H1 (cell line): ENCODE data around the gene CD4. TPM values are rescaled to one million over a fixed set of nuclear protein-coding genes. Genes with fewer than 3 reads are reported as not detected.

Source experiments
- CTCF ChIA-PET: fragments of 300-600 bp; sonication (Branson Sonifier 250); formaldehyde crosslinking; loops from one replicate; lab custom pipeline; 2021; ENCODE audit not compliant: partially characterized antibody; lab: Charles Lee
- POLR2A ChIA-PET: fragments of 300-600 bp; sonication (Branson Sonifier 250); formaldehyde crosslinking; loops from one replicate; lab custom pipeline; 2021; ENCODE audit warnings: inconsistent platforms; ENCODE audit not compliant: partially characterized antibody; lab: Charles Lee
- DNase-seq, 2 experiments: peaks; one replicate each; pipeline versions ENCODE4 v3.0.0 to v3.0.0-alpha.2; 2010 to 2022; ENCODE audit warnings: low spot score in 2 of 2, low read depth in 1 of 2, mixed read lengths in 1 of 2
- FAIRE-seq: peaks from 2 replicates; lab custom pipeline; 2011; peaks lifted over from hg19 to GRCh38; lab: Jason Lieb, UNC
- H2AFZ ChIP-seq: 2 replicates; pipeline ENCODE4 v1.8.1; 2012; ENCODE audit warnings: low read length, inconsistent platforms
- H2AK5ac ChIP-seq: 2 replicates; pipeline ENCODE4 v1.6.1; 2013; ENCODE audit warnings: low read depth, low read length
- H2BK120ac ChIP-seq: replicated peaks from 2 replicates; pipeline ENCODE3; 2013; ENCODE audit warnings: low read depth, low read length, inconsistent platforms
- H2BK12ac ChIP-seq: 2 replicates; pipeline ENCODE4 v1.6.1; 2013; ENCODE audit warnings: low read depth, low read length
- H2BK15ac ChIP-seq: 2 replicates; pipeline ENCODE4 v1.6.1; 2013; ENCODE audit warnings: low read length
- H2BK20ac ChIP-seq: 2 replicates; pipeline ENCODE4 v1.6.1; 2013; ENCODE audit warnings: low read length
- H2BK5ac ChIP-seq: 2 replicates; pipeline ENCODE4 v1.6.1; 2013; ENCODE audit warnings: low read depth, low read length
- H3K14ac ChIP-seq: 2 replicates; pipeline ENCODE4 v1.6.1; 2013; ENCODE audit warnings: inconsistent platforms; ENCODE audit not compliant: insufficient read length
- H3K18ac ChIP-seq: 2 replicates; pipeline ENCODE4 v1.6.1; 2013; ENCODE audit warnings: low read length; ENCODE audit errors: extremely low read depth
- H3K23ac ChIP-seq: 2 replicates; pipeline ENCODE4 v1.6.1; 2013; ENCODE audit warnings: inconsistent platforms; ENCODE audit not compliant: insufficient read length
- H3K23me2 ChIP-seq: 2 replicates; pipeline ENCODE4 v1.6.1; 2013; ENCODE audit warnings: low read depth, low read length
- H3K27ac ChIP-seq: 2 replicates; pipeline ENCODE4 v1.6.1; 2011; ENCODE audit warnings: low read depth, low read length, inconsistent platforms
- H3K27me3 ChIP-seq, 4 experiments: replicated peaks in 1 of 4; 1 replicate in 1 of 4; 2 replicates in 3 of 4; pipeline versions ENCODE4 v1.6.1 to v1.8.1; 2011 to 2013; ENCODE audit warnings: low read length in 3 of 4, mild to moderate bottlenecking in 3 of 4, inconsistent platforms in 2 of 4, mixed read lengths in 2 of 4, moderate library complexity in 1 of 4; ENCODE audit not compliant: control insufficient read depth in 3 of 4, insufficient read depth in 3 of 4; ENCODE audit errors: extremely low read depth in 1 of 4
- H3K36me3 ChIP-seq, 4 experiments: 2 replicates each; pipeline versions ENCODE4 v1.6.1 to v1.8.1; 2011 to 2013; ENCODE audit warnings: mild to moderate bottlenecking in 4 of 4, low read length in 3 of 4, moderate library complexity in 2 of 4, control low read depth in 1 of 4, inconsistent platforms in 1 of 4; ENCODE audit not compliant: insufficient read depth in 4 of 4, control insufficient read depth in 2 of 4
- H3K4ac ChIP-seq: replicated peaks from 2 replicates; pipeline ENCODE3; 2013; ENCODE audit warnings: low read length, low read depth, mixed read lengths, inconsistent platforms; ENCODE audit not compliant: insufficient read length
- H3K4me1 ChIP-seq, 4 experiments: replicated peaks in 1 of 4; 1 replicate in 1 of 4; 2 replicates in 3 of 4; pipeline versions ENCODE4 v1.6.1 to v1.8.1; 2011 to 2013; ENCODE audit warnings: low read length in 3 of 4, inconsistent platforms in 2 of 4, mixed read lengths in 1 of 4; ENCODE audit not compliant: insufficient read depth in 4 of 4, control insufficient read depth in 3 of 4
- H3K4me2 ChIP-seq, 2 experiments: 2 replicates each; pipeline versions ENCODE4 v1.6.1 to v1.8.1; 2011 to 2013; ENCODE audit warnings: low read depth in 2 of 2, low read length in 2 of 2, control low read depth in 1 of 2, inconsistent platforms in 1 of 2, mild to moderate bottlenecking in 1 of 2; ENCODE audit not compliant: insufficient read depth in 1 of 2
- H3K4me3 ChIP-seq, 4 experiments: fragments of 200-600, 300-600 bp in 1 of 4; sonication (generic), shearing (Covaris generic), sonication (Bioruptor Twin) in 1 of 4; 2 replicates each; pipeline versions ENCODE4 v1.5.1 to v1.8.1; 2011 to 2016; ENCODE audit warnings: low read length in 4 of 4, low read depth in 3 of 4, control low read depth in 2 of 4, inconsistent platforms in 2 of 4, mild to moderate bottlenecking in 2 of 4, mixed read lengths in 1 of 4, moderate library complexity in 1 of 4; ENCODE audit not compliant: insufficient read depth in 2 of 4; ENCODE audit errors: extremely low read depth in 1 of 4
- H3K56ac ChIP-seq: replicated peaks from 2 replicates; pipeline ENCODE3; 2013; ENCODE audit warnings: low read depth, mild to moderate bottlenecking, mixed read lengths, low read length, inconsistent platforms; ENCODE audit not compliant: insufficient read length
- H3K79me1 ChIP-seq: 2 replicates; pipeline ENCODE4 v1.6.1; 2013; ENCODE audit warnings: low read depth, low read length, control low read depth
- H3K79me2 ChIP-seq, 2 experiments: 2 replicates each; pipeline versions ENCODE4 v1.6.1 to v1.8.1; 2012 to 2013; ENCODE audit warnings: low read length in 2 of 2, mild to moderate bottlenecking in 2 of 2, inconsistent platforms in 1 of 2; ENCODE audit not compliant: insufficient read depth in 2 of 2, control insufficient read depth in 1 of 2
- H3K9ac ChIP-seq, 4 experiments: replicated peaks in 1 of 4; 1 replicate in 1 of 4; 2 replicates in 3 of 4; pipeline versions ENCODE4 v1.6.1 to v1.8.1; 2011 to 2013; ENCODE audit warnings: low read depth in 3 of 4, low read length in 3 of 4, control low read depth in 2 of 4, mild to moderate bottlenecking in 2 of 4, moderate library complexity in 2 of 4, inconsistent platforms in 1 of 4; ENCODE audit errors: extremely low read depth in 1 of 4
- H3K9me3 ChIP-seq, 2 experiments: 2 replicates each; pipeline versions ENCODE4 v1.6.1 to v1.8.1; 2012 to 2013; ENCODE audit warnings: mild to moderate bottlenecking in 2 of 2, moderate library complexity in 2 of 2, control low read depth in 1 of 2, inconsistent platforms in 1 of 2, low read depth in 1 of 2, low read length in 1 of 2, mixed read lengths in 1 of 2; ENCODE audit not compliant: insufficient read depth in 2 of 2
- H4K20me1 ChIP-seq, 2 experiments: replicated peaks in 1 of 2; 2 replicates each; pipeline versions ENCODE3 to v1.8.1; 2011 to 2013; ENCODE audit warnings: inconsistent platforms in 2 of 2, low read length in 2 of 2, mild to moderate bottlenecking in 1 of 2; ENCODE audit not compliant: insufficient read depth in 2 of 2, control insufficient read depth in 1 of 2
- H4K5ac ChIP-seq: 2 replicates; pipeline ENCODE4 v1.6.1; 2013; ENCODE audit warnings: low read length, low read depth, mixed read lengths, inconsistent platforms; ENCODE audit not compliant: insufficient read length
- H4K8ac ChIP-seq: 2 replicates; pipeline ENCODE4 v1.8.0; 2013; ENCODE audit warnings: mild to moderate bottlenecking, moderate library complexity, low read length, inconsistent platforms; ENCODE audit not compliant: insufficient read depth; ENCODE audit errors: extremely low read depth
- H4K91ac ChIP-seq: replicated peaks from 2 replicates; pipeline ENCODE3; 2013; ENCODE audit warnings: low read length, mixed read lengths, inconsistent platforms; ENCODE audit not compliant: insufficient read length
- CBX8 ChIP-seq: fragments of 300-800, 300-1000 bp; sonication (generic); IDR thresholded peaks from 2 replicates; pipeline ENCODE4 v1.7.1; 2016; ENCODE audit warnings: low read depth, low read length, borderline replicate concordance
- CEBPB ChIP-seq: IDR thresholded peaks from 2 replicates; pipeline ENCODE4 v1.6.1; 2012; ENCODE audit warnings: low read depth, low read length
- CREB1 ChIP-seq: IDR thresholded peaks from 2 replicates; pipeline ENCODE4 v1.6.1; 2012; ENCODE audit warnings: inconsistent platforms
- CTBP2 ChIP-seq: IDR thresholded peaks from 2 replicates; pipeline ENCODE4 v1.7.0; 2011; ENCODE audit warnings: borderline replicate concordance, mild to moderate bottlenecking, moderate library complexity, mixed read lengths, low read length; ENCODE audit not compliant: insufficient read depth, insufficient read length
- EGR1 ChIP-seq: IDR thresholded peaks from 2 replicates; pipeline ENCODE4 v1.6.1; 2011; ENCODE audit warnings: low read depth, low read length, borderline replicate concordance
- EZH2 ChIP-seq: fragments of 200-600 bp; sonication (generic); IDR thresholded peaks from 2 replicates; pipeline ENCODE4 v1.7.1; 2012; ENCODE audit warnings: low read depth, mild to moderate bottlenecking, moderate library complexity, low read length, inconsistent platforms; ENCODE audit not compliant: severe bottlenecking
- HDAC6 ChIP-seq: IDR thresholded peaks from one replicate; pipeline ENCODE4 v1.7.1; 2012; ENCODE audit warnings: low read depth, mild to moderate bottlenecking, inconsistent platforms, low read length, moderate library complexity
- RBBP5 ChIP-seq: IDR thresholded peaks from 2 replicates; pipeline ENCODE4 v1.7.1; 2012; ENCODE audit warnings: low read depth, mild to moderate bottlenecking, inconsistent platforms, low read length, moderate library complexity, borderline replicate concordance
- SP2 ChIP-seq: IDR thresholded peaks from 2 replicates; pipeline ENCODE4 v1.6.1; 2012; ENCODE audit warnings: mild to moderate bottlenecking, low read length, inconsistent platforms
- SP4 ChIP-seq: IDR thresholded peaks from 2 replicates; pipeline ENCODE4 v1.6.1; 2012; ENCODE audit warnings: low read length, inconsistent platforms
- WGBS, 2 experiments: shearing (Covaris generic) in 1 of 2; methylation state at CpG; one replicate each; pipeline versions ENCODE4 v1.1.6 to v1.1.7; 2013 to 2015; ENCODE audit warnings: low lambda C conversion rate in 2 of 2, mixed read lengths in 2 of 2, inconsistent platforms in 1 of 2, low coverage in 1 of 2, missing lambda C conversion rate in 1 of 2; ENCODE audit not compliant: insufficient replicate concordance in 2 of 2, insufficient coverage in 1 of 2, insufficient read length in 1 of 2; ENCODE audit errors: extremely low coverage in 1 of 2, missing lambda C conversion rate in 1 of 2; 5-methylcytosine and 5-hydroxymethylcytosine counted together
- polyA plus RNA-seq, 7 experiments: library from polyadenylated mRNA; depleted of rRNA in 3 of 7; stranded (reverse) in 5 of 7; unstranded in 2 of 7; fragments of >200 nt in 5 of 7; fragments of 200-250 nt in 2 of 7; gene quantifications; 1 replicate in 5 of 7; 2 replicates in 1 of 7; 4 replicates in 1 of 7; pipeline versions ENCODE4 v1.2.1 to v1.2.3, GENCODE V29; 2011 to 2013; ENCODE audit warnings: missing spikeins in 2 of 7, mixed read lengths in 2 of 7
- total RNA-seq: library from RNA; stranded (reverse); fragmentation: NEBNext Ultra II Directional; extraction: Animal tissue kit (Norgen Biotek cat#: 25700); gene quantifications from 2 replicates; pipeline ENCODE4 v1.2.1, GENCODE V29; 2021
- TF ChIP-seq, protein P1 (sequence below): IDR thresholded peaks from 2 replicates; pipeline ENCODE4 v1.6.1; 2012; ENCODE audit warnings: low read length, inconsistent platforms

The CD4 gene
- total and polyA plus RNA-seq, 2 of the 8 experiments (the other 6 are each of a cell fraction or from before 2014, with no cell fraction given) = 3.4 to 5.1 TPM

GRCh38 chr12:6839482-6840201, 50.3 kb downstream of the CD4 start:
- ChIA-PET CTCF (interaction anchor here (0.8 to 23.7 kb wide), 11 partner anchors 6 to 221 kb away, joined by 3 to 532 read pairs (median 5); partner anchors contain the start of genes CD4, CDCA3, GNB3 and LAG3), POLR2A (interaction anchor here (0.8 to 27.1 kb wide), 11 partner anchors 6 to 305 kb away, joined by 3 to 588 read pairs (median 6); partner anchors contain the start of genes C12orf57, CDCA3, GAPDH and GNB3)
- Histone ChIP-seq H2AK5ac (no peak overlapping the region), H2BK5ac (no peak overlapping the region; the same call in 1 of the 2 replicates), H3K36me3 (peaks cover 16 to 51% (median 36%) of the 10 kb centered on the region in 4 experiments), H4K5ac (no peak overlapping the region), H3K27me3 (no peaks in the 10 kb centered on the region), H3K23ac (no peak overlapping the region), H2BK20ac (no peak overlapping the region), H3K4me2 (no peak overlapping the region), H3K18ac (no peak overlapping the region), H3K9ac (no peak overlapping the region), H2BK120ac (no peak overlapping the region), H2BK12ac (no peak overlapping the region), H3K79me2 (no peaks in the 10 kb centered on the region), H2BK15ac (no peak overlapping the region), H3K4me1 (peaks cover 0 to 3% (median 2%) of the 10 kb centered on the region in 4 experiments; a peak in 1 of 7 replicates), H3K4ac (no peak overlapping the region), H2AFZ (no peak overlapping the region), H3K27ac (no peak overlapping the region), H4K91ac (no peak overlapping the region), H4K20me1 (peaks cover 7 to 8% of the 10 kb centered on the region in 2 experiments), H3K9me3 (no peaks in the 10 kb centered on the region), H3K79me1 (no peaks in the 10 kb centered on the region), H3K56ac (no peak overlapping the region), H3K23me2 (no peaks in the 10 kb centered on the region), H3K4me3 (no peak overlapping the region), H3K14ac (no peak overlapping the region), H4K8ac (no peak overlapping the region)
- DNase-seq (no peak), FAIRE-seq (no peak)
- WGBS, 2 experiments = 75% methylated on average over 10 of the region's 10 CpGs; no CpG with 5 or more reads in 1 of the 2 experiments
- TF ChIP-seq EGR1 = no peak
- no peak for TF ChIP-seq SP4
- no peak for TF ChIP-seq EZH2
- TF ChIP-seq CBX8 = no peak
- TF ChIP-seq HDAC6 = no peak
- TF ChIP-seq RBBP5 = no peak
- TF ChIP-seq CEBPB = no peak
- TF ChIP-seq, protein P1, sequence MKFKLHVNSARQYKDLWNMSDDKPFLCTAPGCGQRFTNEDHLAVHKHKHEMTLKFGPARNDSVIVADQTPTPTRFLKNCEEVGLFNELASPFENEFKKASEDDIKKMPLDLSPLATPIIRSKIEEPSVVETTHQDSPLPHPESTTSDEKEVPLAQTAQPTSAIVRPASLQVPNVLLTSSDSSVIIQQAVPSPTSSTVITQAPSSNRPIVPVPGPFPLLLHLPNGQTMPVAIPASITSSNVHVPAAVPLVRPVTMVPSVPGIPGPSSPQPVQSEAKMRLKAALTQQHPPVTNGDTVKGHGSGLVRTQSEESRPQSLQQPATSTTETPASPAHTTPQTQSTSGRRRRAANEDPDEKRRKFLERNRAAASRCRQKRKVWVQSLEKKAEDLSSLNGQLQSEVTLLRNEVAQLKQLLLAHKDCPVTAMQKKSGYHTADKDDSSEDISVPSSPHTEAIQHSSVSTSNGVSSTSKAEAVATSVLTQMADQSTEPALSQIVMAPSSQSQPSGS = no peak
- no peak for TF ChIP-seq CREB1
- TF ChIP-seq SP2 = no peak
- TF ChIP-seq CTBP2 = no peak
